DMS153 (cell line): ENCODE measurements around the gene ZBTB20.
"Not testable (repeated sequence)": the region's sequence is repeated elsewhere in the genome, so short reads cannot be mapped to it uniquely, and the experiment has no call there.

Experiments
- DNase-seq: peaks from one replicate; lab custom pipeline; 2025; lab: John Stamatoyannopoulos, UW

Gene ZBTB20

GRCh38 chr3:115146418-115147328, at the start of gene ZBTB20:
TSS of gene ZBTB20 (minus strand) at chr3:115147288.
- no peak for DNase-seq

- DNase-seq = no peak
Observed at GRCh38 chr3:115194476-115194875, 47.4 kb upstream of the ZBTB20 start.

- DNase-seq = no peak
Observed at GRCh38 chr3:115190747-115191146, 43.7 kb upstream of the ZBTB20 start.

- no peak for DNase-seq
Observed at GRCh38 chr3:115187149-115187757, 40.2 kb upstream of the ZBTB20 start.

- DNase-seq = no peak
Observed at GRCh38 chr3:115186351-115187148, 39.5 kb upstream of the ZBTB20 start.

- not testable (repeated sequence) for DNase-seq
Observed at GRCh38 chr3:115184859-115185572, 37.9 kb upstream of the ZBTB20 start.

- DNase-seq = not testable (repeated sequence)
Observed at GRCh38 chr3:115178930-115179329, 31.8 kb upstream of the ZBTB20 start.

GRCh38 chr3:115169808-115170207, 22.7 kb upstream of the ZBTB20 start:
- DNase-seq = no peak

GRCh38 chr3:115165701-115166100, 18.6 kb upstream of the ZBTB20 start:
- DNase-seq = no peak

GRCh38 chr3:115165266-115165665, 18.2 kb upstream of the ZBTB20 start:
- DNase-seq = no peak

- no peak for DNase-seq
Observed at GRCh38 chr3:115164374-115165221, 17.5 kb upstream of the ZBTB20 start.

GRCh38 chr3:115162759-115163158, 15.7 kb upstream of the ZBTB20 start:
- DNase-seq = no peak

- no peak for DNase-seq
Observed at GRCh38 chr3:115161866-115162265, 14.8 kb upstream of the ZBTB20 start.

GRCh38 chr3:115161168-115161834, 14.2 kb upstream of the ZBTB20 start:
- no peak for DNase-seq

GRCh38 chr3:115160295-115160694, 13.2 kb upstream of the ZBTB20 start:
- DNase-seq = no peak

GRCh38 chr3:115156046-115156654, 9.1 kb upstream of the ZBTB20 start:
- no peak for DNase-seq

GRCh38 chr3:115154611-115155010, 7.5 kb upstream of the ZBTB20 start:
- no peak for DNase-seq

- DNase-seq = no peak
Observed at GRCh38 chr3:115151921-115152320, 4.8 kb upstream of the ZBTB20 start.

GRCh38 chr3:115148142-115148790, 1.2 kb upstream of the ZBTB20 start:
- no peak for DNase-seq
